K562 (cell line): Measurements from ENCODE around the gene SLC6A1. TPM values are rescaled to one million over a fixed set of nuclear protein-coding genes. Genes with fewer than 3 reads are reported as not detected.

Source experiments
- ATAC-seq: fragments of 200-7000 bp; cut with Tn5 transposase; 3 replicates; pipeline ENCODE4 v1.9.1; 2020; ENCODE audit warnings: moderate library complexity
- BruUV-seq: library from RNA; stranded (reverse); fragments of 400-500 nt; replicated peaks from 2 replicates; lab custom pipeline; 2021; lab: Mats Ljungman, UMichigan
- CTCF ChIA-PET: fragments of 300-600 bp; formaldehyde crosslinking; extraction: SDS; loops from one replicate; lab custom pipeline; 2021; ENCODE audit warnings: low intra/inter-chr PET ratio; lab: Yijun Ruan, JAX
- POLR2A ChIA-PET: fragments of 300-600, 350-650 bp; sonication (Branson Sonifier 250); formaldehyde crosslinking; extraction: SDS; loops from one replicate; lab custom pipeline; 2021; ENCODE audit warnings: antibody characterized with exemption, inconsistent platforms; lab: Yijun Ruan, JAX
- DNase-seq, 4 experiments: peaks; one replicate each; pipeline versions ENCODE4 v3.0.0 to v3.0.0-alpha.2; 2011 to 2018; ENCODE audit warnings: low spot score in 3 of 4, mixed read lengths in 3 of 4; ENCODE audit errors: extremely low read depth in 1 of 4
- FAIRE-seq: peaks from 2 replicates; lab custom pipeline; 2011; peaks lifted over from hg19 to GRCh38; lab: Jason Lieb, UNC
- H2AFZ ChIP-seq: 2 replicates; pipeline ENCODE4 v1.6.0; 2011; ENCODE audit warnings: low read depth, low read length, control low read depth, inconsistent platforms
- H3K27ac ChIP-seq: fragments of 200-600 bp; 3 replicates; pipeline ENCODE4 v1.8.0; 2011; ENCODE audit warnings: low read depth, mild to moderate bottlenecking, control low read depth, inconsistent platforms, low read length, moderate library complexity, mixed read lengths; ENCODE audit errors: extremely low read depth
- H3K27me3 ChIP-seq, 2 experiments: fragments of 300-600 bp in 1 of 2; 2 replicates in 1 of 2; 3 replicates in 1 of 2; pipeline versions ENCODE4 v1.6.0 to v1.8.0; 2011; ENCODE audit warnings: inconsistent platforms in 2 of 2, low read length in 2 of 2, mild to moderate bottlenecking in 1 of 2, mixed read lengths in 1 of 2, moderate library complexity in 1 of 2; ENCODE audit not compliant: control insufficient read depth in 2 of 2, insufficient read depth in 2 of 2
- H3K36me3 ChIP-seq: fragments of 300-600 bp; 3 replicates; pipeline ENCODE4 v1.8.0; 2011; ENCODE audit warnings: mild to moderate bottlenecking, low read length, inconsistent platforms; ENCODE audit not compliant: control insufficient read depth, insufficient read depth
- H3K4me1 ChIP-seq, 2 experiments: fragments of 200-600 bp in 1 of 2; replicated peaks in 1 of 2; 2 replicates in 1 of 2; 3 replicates in 1 of 2; pipeline versions ENCODE4 v1.5.1 to v1.8.0; 2011; ENCODE audit warnings: inconsistent platforms in 2 of 2, low read length in 2 of 2, mild to moderate bottlenecking in 1 of 2, mixed read lengths in 1 of 2, moderate library complexity in 1 of 2; ENCODE audit not compliant: control insufficient read depth in 2 of 2, insufficient read depth in 2 of 2
- H3K4me2 ChIP-seq: 2 replicates; pipeline ENCODE4 v1.6.1; 2011; ENCODE audit warnings: low read length, control low read depth, inconsistent platforms, mixed read lengths; ENCODE audit not compliant: insufficient read depth
- H3K4me3 ChIP-seq: fragments of 200-600 bp; sonication (generic), shearing (Covaris generic); 2 replicates; pipeline ENCODE4 v1.5.1; 2016; ENCODE audit warnings: control low read depth, inconsistent platforms
- H3K79me2 ChIP-seq: fragments of 200-600 bp; 3 replicates; pipeline ENCODE4 v1.8.0; 2011; ENCODE audit warnings: low read length, inconsistent platforms; ENCODE audit not compliant: control insufficient read depth, insufficient read depth
- H3K9ac ChIP-seq, 2 experiments: 2 replicates each; pipeline versions ENCODE4 v1.6.0 to v1.6.1; 2011; ENCODE audit warnings: low read depth in 2 of 2, low read length in 2 of 2, control low read depth in 1 of 2, inconsistent platforms in 1 of 2, mild to moderate bottlenecking in 1 of 2, mixed read lengths in 1 of 2; ENCODE audit not compliant: insufficient read depth in 1 of 2
- H3K9me1 ChIP-seq: one replicate; pipeline ENCODE4 v1.6.0; 2011; ENCODE audit warnings: inconsistent platforms, mild to moderate bottlenecking, low read length, moderate library complexity; ENCODE audit not compliant: control insufficient read depth, insufficient read depth
- H3K9me3 ChIP-seq: replicated peaks from 2 replicates; pipeline ENCODE4 v1.5.1; 2011; ENCODE audit warnings: low read depth, low read length, inconsistent platforms; ENCODE audit not compliant: control insufficient read depth, insufficient read depth
- H4K20me1 ChIP-seq: replicated peaks from 2 replicates; pipeline ENCODE4 v1.6.1; 2011; ENCODE audit warnings: low read length, inconsistent platforms, mixed read lengths; ENCODE audit not compliant: control insufficient read depth, insufficient read depth
- NFYB ChIP-seq: IDR thresholded peaks from 2 replicates; pipeline ENCODE4 v1.6.1; 2011; ENCODE audit warnings: mild to moderate bottlenecking, moderate library complexity; ENCODE audit not compliant: insufficient read length; ENCODE audit errors: extremely low read depth
- RAD21 ChIP-seq, 2 experiments: fragments of 250-450 bp in 1 of 2; fragments of 450-650 bp in 1 of 2; sonication (Bioruptor Pico) in 1 of 2; formaldehyde crosslinking in 1 of 2; IDR thresholded peaks in 1 of 2; conservative IDR thresholded peaks in 1 of 2; 2 replicates each; pipeline versions ENCODE4 v1.4.0 to v1.8.0; 2020 to 2022; ENCODE audit warnings: mild to moderate bottlenecking in 2 of 2, moderate library complexity in 1 of 2
- ZNF609 ChIP-seq: sonication (generic); formaldehyde crosslinking; IDR thresholded peaks from 2 replicates; pipeline ENCODE4 v1.8.1; 2023; ENCODE audit warnings: missing genetic modification reagents, mild to moderate bottlenecking, borderline replicate concordance
- WGBS: fragments of 100-300 bp; shearing (Covaris generic); methylation state at CpG from one replicate; pipeline ENCODE4 v1.1.6; 2016; ENCODE audit warnings: low coverage, mixed read lengths; ENCODE audit not compliant: insufficient coverage; ENCODE audit errors: missing lambda C conversion rate; 5-methylcytosine and 5-hydroxymethylcytosine counted together
- in situ Hi-C: fragments of 300-500 bp; cut with MboI; formaldehyde crosslinking; loops from 4 replicates; pipeline ENCODE4 v1.15.0; 2018; ENCODE audit warnings: inconsistent platforms, mixed read lengths
- intact Hi-C: fragments of 100-400 bp; cut with micrococcal nuclease; formaldehyde crosslinking; loops from 2 replicates; pipeline ENCODE4 v1.14.2; 2022
- polyA plus RNA-seq, 8 experiments: library from polyadenylated mRNA; depleted of rRNA in 4 of 8; stranded (reverse) in 5 of 8; unstranded in 3 of 8; fragments of >200 nt; fragmentation: Nextera tagmentation in 2 of 8; fragmentation: Illumina TruSeq in 1 of 8; extraction: Ambion mirVana in 2 of 8; extraction: Trizol in 1 of 8; gene quantifications; 2 replicates each; pipeline versions ENCODE4 v1.2.1 to v1.2.3, GENCODE V29; 2011 to 2014; ENCODE audit warnings: inconsistent platforms in 1 of 8, missing spikeins in 1 of 8
- total RNA-seq, 7 experiments: library from RNA; depleted of rRNA in 6 of 7; stranded (reverse); fragments of >200 nt in 6 of 7; fragmentation: Illumina TruSeq in 2 of 7; extraction: Trizol in 2 of 7; gene quantifications; 2 replicates each; pipeline versions ENCODE4 v1.2.1 to v1.2.3, GENCODE V29; 2011 to 2021; ENCODE audit warnings: low replicate concordance in 1 of 7
- TF ChIP-seq, protein P1 (sequence below): sonication (generic); formaldehyde crosslinking; IDR thresholded peaks from 2 replicates; pipeline ENCODE4 v1.8.0; 2022; ENCODE audit warnings: missing genetic modification reagents, mild to moderate bottlenecking, borderline replicate concordance

Gene SLC6A1
- total and polyA plus RNA-seq, 9 of the 15 experiments (the other 6 are each of a cell fraction or from before 2014, with no cell fraction given) = not detected

DNA sequence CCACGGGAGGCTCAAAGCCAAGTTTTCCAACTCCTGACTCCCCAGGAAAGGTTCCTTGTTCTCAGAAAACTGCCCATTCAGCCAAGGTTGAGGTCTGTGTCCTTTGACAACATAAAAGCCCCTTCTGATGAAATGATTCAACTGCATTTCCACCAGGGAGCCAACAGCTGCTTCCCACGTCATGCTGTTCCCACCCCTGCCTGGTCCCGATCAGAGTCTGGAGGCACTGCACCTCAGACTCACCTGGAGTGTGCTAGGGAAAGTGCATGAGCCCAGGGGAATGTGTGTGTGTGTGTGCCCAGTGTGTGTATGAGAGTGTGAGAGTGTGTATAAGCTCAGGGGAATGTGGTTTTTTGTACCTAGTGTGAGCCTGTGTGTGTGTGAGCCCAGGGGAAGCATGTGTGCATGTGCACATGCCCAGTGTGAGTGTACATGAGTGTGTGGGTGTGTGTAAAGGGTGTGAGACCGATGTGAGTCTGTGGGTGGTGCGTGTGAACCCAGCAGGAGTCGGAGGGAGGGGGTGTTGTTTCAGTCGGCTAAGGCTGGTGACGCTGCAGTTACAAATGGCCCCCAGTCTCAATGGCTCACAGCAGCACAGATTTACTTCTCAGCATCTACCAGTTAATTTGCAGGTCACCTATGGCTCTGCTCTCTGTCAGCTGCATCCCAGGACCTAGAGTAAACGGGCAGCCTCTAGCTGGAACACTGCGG lies 20.3 kb upstream of the SLC6A1 start (continued):
- TF ChIP-seq ZNF609 (CRISPR knock-in tag) (no peak), NFYB (no peak)
- TF ChIP-seq, all 486 proteins: peak for 0

- CTCF ChIA-PET = no interaction called here
- FAIRE-seq = no peak
- TF ChIP-seq, protein P1, sequence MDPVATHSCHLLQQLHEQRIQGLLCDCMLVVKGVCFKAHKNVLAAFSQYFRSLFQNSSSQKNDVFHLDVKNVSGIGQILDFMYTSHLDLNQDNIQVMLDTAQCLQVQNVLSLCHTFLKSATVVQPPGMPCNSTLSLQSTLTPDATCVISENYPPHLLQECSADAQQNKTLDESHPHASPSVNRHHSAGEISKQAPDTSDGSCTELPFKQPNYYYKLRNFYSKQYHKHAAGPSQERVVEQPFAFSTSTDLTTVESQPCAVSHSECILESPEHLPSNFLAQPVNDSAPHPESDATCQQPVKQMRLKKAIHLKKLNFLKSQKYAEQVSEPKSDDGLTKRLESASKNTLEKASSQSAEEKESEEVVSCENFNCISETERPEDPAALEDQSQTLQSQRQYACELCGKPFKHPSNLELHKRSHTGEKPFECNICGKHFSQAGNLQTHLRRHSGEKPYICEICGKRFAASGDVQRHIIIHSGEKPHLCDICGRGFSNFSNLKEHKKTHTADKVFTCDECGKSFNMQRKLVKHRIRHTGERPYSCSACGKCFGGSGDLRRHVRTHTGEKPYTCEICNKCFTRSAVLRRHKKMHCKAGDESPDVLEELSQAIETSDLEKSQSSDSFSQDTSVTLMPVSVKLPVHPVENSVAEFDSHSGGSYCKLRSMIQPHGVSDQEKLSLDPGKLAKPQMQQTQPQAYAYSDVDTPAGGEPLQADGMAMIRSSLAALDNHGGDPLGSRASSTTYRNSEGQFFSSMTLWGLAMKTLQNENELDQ (CRISPR knock-in tag) = no peak
- TF ChIP-seq RAD21 (CRISPR knock-in tag; conservative IDR thresholded peaks at IDR 0.05 in 1 of 2, IDR thresholded peaks at IDR 0.05 in 1 of 2) = peak in 1 of 2 experiments; percentile 7; a peak in 1 of 4 replicates
- TF ChIP-seq, all 486 proteins: peak for 1
- H2AFZ ChIP-seq = no peak overlapping the region
- BruUV-seq = no TSS peak
- no peaks in the 10 kb centered on the region for H3K9me1 ChIP-seq
- intact Hi-C loops = no loop called here
- ATAC-seq = no peak
- WGBS = 1% methylated on average over 13 of the region's 13 CpGs
- no peaks in the 10 kb centered on the region for H3K9me3 ChIP-seq
- no peak for DNase-seq
- POLR2A ChIA-PET = interaction anchor here (1.5 kb wide), 1 partner anchor 11 kb away, joined by 3 read pairs; no protein-coding TSS in a partner anchor
- no peak overlapping the region for H3K27ac ChIP-seq
- H3K27me3 ChIP-seq = peaks cover 0 to 19% of the 10 kb centered on the region in 2 experiments; a peak in 1 of 5 replicates
- H3K9ac ChIP-seq = no peak overlapping the region
- in situ Hi-C loops = no loop called here
- no peaks in the 10 kb centered on the region for H3K36me3 ChIP-seq
- no peak overlapping the region for H3K4me2 ChIP-seq
- H3K4me1 ChIP-seq = no peaks in the 10 kb centered on the region
- no peaks in the 10 kb centered on the region for H3K79me2 ChIP-seq
- peaks cover 10% of the 10 kb centered on the region; the same call in 1 of the 2 replicates for H4K20me1 ChIP-seq
- H3K4me3 ChIP-seq = no peak overlapping the region
These were observed 19.4 kb upstream of the SLC6A1 start for GRCh38 chr3:10973046-10973595.
